HepG2 (cell line): ENCODE results near the gene ADAMTS12. TPM values are rescaled to one million over a fixed set of nuclear protein-coding genes. Genes with fewer than 3 reads are reported as not detected.

Experiments
- ATAC-seq: fragments of 200-7000 bp; cut with Tn5 transposase; 3 replicates; pipeline ENCODE4 v1.9.1; 2020; ENCODE audit warnings: mild to moderate bottlenecking, moderate library complexity
- BruUV-seq: library from RNA; stranded (reverse); fragments of 400-500 nt; replicated peaks from 2 replicates; lab custom pipeline; 2021; lab: Mats Ljungman, UMichigan
- CTCF ChIA-PET: fragments of 300-600 bp; formaldehyde crosslinking; extraction: SDS; loops from one replicate; lab custom pipeline; 2021; ENCODE audit warnings: low total read pairs, inconsistent platforms, low intra/inter-chr PET ratio; lab: Yijun Ruan, JAX
- POLR2A ChIA-PET: fragments of 350-600 bp; sonication (Branson Sonifier 250); formaldehyde crosslinking; loops from one replicate; lab custom pipeline; 2020; ENCODE audit warnings: antibody characterized with exemption, inconsistent platforms; lab: Yijun Ruan, JAX
- DNase-seq: peaks from one replicate; pipeline ENCODE4 v3.0.0-alpha.2; 2015; ENCODE audit warnings: low spot score
- FAIRE-seq: peaks from 3 replicates; lab custom pipeline; 2011; peaks lifted over from hg19 to GRCh38; lab: Jason Lieb, UNC
- H2AFZ ChIP-seq: one replicate; pipeline ENCODE4 v1.6.1; 2011; ENCODE audit warnings: low read length, inconsistent platforms
- H3K27ac ChIP-seq: fragments of 300-600 bp; 3 replicates; pipeline ENCODE4 v1.8.0; 2011; ENCODE audit warnings: mixed run types, mild to moderate bottlenecking, mixed read lengths, low read length, inconsistent platforms; ENCODE audit not compliant: insufficient read depth; ENCODE audit errors: extremely low read length
- H3K27me3 ChIP-seq, 2 experiments: fragments of 200-600 bp in 1 of 2; 2 replicates in 1 of 2; 3 replicates in 1 of 2; pipeline versions ENCODE4 v1.6.0 to v1.8.0; 2011; ENCODE audit warnings: low read length in 2 of 2, mild to moderate bottlenecking in 2 of 2, moderate library complexity in 2 of 2, inconsistent platforms in 1 of 2; ENCODE audit not compliant: insufficient read depth in 2 of 2, control insufficient read depth in 1 of 2
- H3K36me3 ChIP-seq, 2 experiments: fragments of 200-600 bp in 1 of 2; replicated peaks in 1 of 2; 2 replicates in 1 of 2; 3 replicates in 1 of 2; pipeline versions ENCODE4 v1.5.1 to v1.8.0; 2011; ENCODE audit warnings: low read length in 2 of 2, inconsistent platforms in 1 of 2; ENCODE audit not compliant: insufficient read depth in 2 of 2, control insufficient read depth in 1 of 2
- H3K4me1 ChIP-seq: 2 replicates; pipeline ENCODE4 v1.5.1; 2012; ENCODE audit warnings: low read length, inconsistent platforms; ENCODE audit not compliant: insufficient read depth
- H3K4me2 ChIP-seq: 2 replicates; pipeline ENCODE4 v1.6.0; 2011; ENCODE audit warnings: low read depth, low read length, inconsistent platforms
- H3K4me3 ChIP-seq, 3 experiments: fragments of 200-600 bp in 1 of 3; sonication (generic), shearing (Covaris generic) in 1 of 3; replicated peaks in 1 of 3; 2 replicates each; pipeline ENCODE4 v1.5.1; 2011 to 2016; ENCODE audit warnings: low read length in 3 of 3, inconsistent platforms in 2 of 3, low read depth in 2 of 3, mild to moderate bottlenecking in 2 of 3, control low read depth in 1 of 3, mixed read lengths in 1 of 3; ENCODE audit not compliant: insufficient read depth in 1 of 3
- H3K79me2 ChIP-seq: one replicate; pipeline ENCODE4 v1.6.1; 2011; ENCODE audit warnings: low read length, inconsistent platforms; ENCODE audit not compliant: insufficient read depth
- H3K9ac ChIP-seq: 2 replicates; pipeline ENCODE4 v1.6.0; 2011; ENCODE audit warnings: mild to moderate bottlenecking, low read depth, low read length, inconsistent platforms; ENCODE audit not compliant: insufficient read depth
- H3K9me3 ChIP-seq: 2 replicates; pipeline ENCODE4 v1.5.1; 2012; ENCODE audit warnings: mild to moderate bottlenecking, low read length
- H4K20me1 ChIP-seq: 2 replicates; pipeline ENCODE4 v1.6.0; 2011; ENCODE audit warnings: inconsistent platforms, mild to moderate bottlenecking, low read length, moderate library complexity; ENCODE audit not compliant: insufficient read depth
- GMEB1 ChIP-seq: sonication (generic); formaldehyde crosslinking; IDR thresholded peaks from 2 replicates; pipeline ENCODE4 v1.5.1; 2020; ENCODE audit warnings: missing genetic modification reagents, mild to moderate bottlenecking, borderline replicate concordance
- TEAD3 ChIP-seq: optimal IDR thresholded peaks from 2 replicates; pipeline ENCODE3; 2016; ENCODE audit warnings: borderline replicate concordance
- ZBED4 ChIP-seq: sonication (generic); formaldehyde crosslinking; IDR thresholded peaks from 2 replicates; pipeline ENCODE4 v1.4.0; 2020; ENCODE audit warnings: missing genetic modification reagents, borderline replicate concordance
- ZBTB40 ChIP-seq, 2 experiments: fragments of 450-650 bp in 1 of 2; sonication (generic) in 1 of 2; formaldehyde crosslinking in 1 of 2; IDR thresholded peaks; 2 replicates each; pipeline versions ENCODE4 v1.6.1 to v1.8.0; 2016 to 2022; ENCODE audit warnings: antibody characterized with exemption in 1 of 2, mild to moderate bottlenecking in 1 of 2, missing genetic modification reagents in 1 of 2
- ZNF775 ChIP-seq: sonication (generic); formaldehyde crosslinking; IDR thresholded peaks from 2 replicates; pipeline ENCODE4 v1.4.0; 2020; ENCODE audit warnings: missing genetic modification reagents, mild to moderate bottlenecking, moderate library complexity, borderline replicate concordance
- ZSCAN21 ChIP-seq: sonication (generic); formaldehyde crosslinking; IDR thresholded peaks from 2 replicates; pipeline ENCODE4 v1.8.0; 2022; ENCODE audit warnings: mild to moderate bottlenecking, missing genetic modification reagents, moderate library complexity, borderline replicate concordance
- WGBS: methylation state at CpG from one replicate; pipeline ENCODE4 v1.1.6; 2017; ENCODE audit warnings: low lambda C conversion rate; 5-methylcytosine and 5-hydroxymethylcytosine counted together
- in situ Hi-C: cut with HindIII; loops from 2 replicates; pipeline ENCODE4 v1.10.0; 2017; ENCODE audit warnings: low pct_unique_long_range_greater_than_20kb; ENCODE audit not compliant: extremely low pct_ligation_motif_present
- intact Hi-C: fragments of 100-400 bp; cut with micrococcal nuclease; formaldehyde crosslinking; loops from one replicate; pipeline ENCODE4 v1.10.0; 2022; ENCODE audit not compliant: unreplicated experiment
- polyA plus RNA-seq, 8 experiments: library from polyadenylated mRNA; depleted of rRNA in 3 of 8; stranded (reverse) in 7 of 8; unstranded in 1 of 8; fragments of >200 nt; fragmentation: Illumina TruSeq in 4 of 8; extraction: Trizol in 4 of 8; gene quantifications; 2 replicates each; pipeline versions ENCODE4 v1.2.1 to v1.2.3, GENCODE V29; 2011 to 2016; ENCODE audit warnings: low read depth in 4 of 8, missing spikeins in 1 of 8, mixed read lengths in 1 of 8; ENCODE audit not compliant: insufficient read depth in 1 of 8
- total RNA-seq, 5 experiments: library from RNA; depleted of rRNA; stranded (reverse); fragments of >200 nt; fragmentation: Illumina TruSeq; extraction: Trizol; gene quantifications; 2 replicates each; pipeline ENCODE4 v1.2.3, GENCODE V29; 2016; ENCODE audit warnings: low read depth in 1 of 5

Gene ADAMTS12
- total and polyA plus RNA-seq, 2 of the 13 experiments (the other 11 are each of a cell fraction or from before 2014, with no cell fraction given) = 0.03 TPM; not detected in 1

GRCh38 chr5:33857037-33857436, 34.8 kb downstream of the ADAMTS12 start (continued):
- TF ChIP-seq ZBTB40 (IDR thresholded peaks at IDR 0.05) = no peak
- TF ChIP-seq ZBTB40 (CRISPR knock-in tag; IDR thresholded peaks at IDR 0.05) = no peak

GRCh38 chr5:33855396-33855795, 36.4 kb downstream of the ADAMTS12 start:
- 12% methylated on average over 4 of the region's 4 CpGs for WGBS
- Histone ChIP-seq H3K4me1 (peaks cover 23% of the 10 kb centered on the region), H3K4me2 (no peak overlapping the region)
- TF ChIP-seq ZNF775 (CRISPR knock-in tag) (no peak), ZSCAN21 (CRISPR knock-in tag) (no peak), GMEB1 (CRISPR knock-in tag) (no peak), ZBED4 (CRISPR knock-in tag) (no peak), TEAD3 (no peak)

More at GRCh38 chr5:33855396-33855795, 36.4 kb downstream of the ADAMTS12 start:
- ChIA-PET POLR2A (no interaction called here), CTCF (no interaction called here)
- Histone ChIP-seq H2AFZ (no peak overlapping the region), H3K9me3 (no peaks in the 10 kb centered on the region), H3K27me3 (no peaks in the 10 kb centered on the region), H3K27ac (no peak overlapping the region), H3K9ac (no peak overlapping the region), H3K79me2 (no peaks in the 10 kb centered on the region), H4K20me1 (no peaks in the 10 kb centered on the region), H3K36me3 (no peaks in the 10 kb centered on the region), H3K4me3 (no peak overlapping the region)
- BruUV-seq = no TSS peak
- DNase-seq (no peak), ATAC-seq (no peak), FAIRE-seq (no peak)
- in situ Hi-C loops (no loop called here), intact Hi-C loops (no loop called here)
